Astrocyte (in vitro differentiated cells and primary cell): ENCODE results near the gene IKBIP. TPM values are rescaled to one million over a fixed set of nuclear protein-coding genes. Genes with fewer than 3 reads are reported as not detected.
"Not testable (repeated sequence)": the region's sequence is repeated elsewhere in the genome, so short reads cannot be mapped to it uniquely, and the experiment has no call there.

ENCODE experiments used
- DNase-seq: peaks from one replicate; pipeline ENCODE4 v3.0.0-alpha.2; 2010; ENCODE audit warnings: low read depth
- FAIRE-seq: peaks from 2 replicates; lab custom pipeline; 2011; peaks lifted over from hg19 to GRCh38; lab: Jason Lieb, UNC
- H2AFZ ChIP-seq: 2 replicates; pipeline ENCODE4 v1.6.0; 2012; ENCODE audit warnings: low read depth, low read length, inconsistent platforms
- H3K27ac ChIP-seq: 2 replicates; pipeline ENCODE4 v1.5.1; 2011; ENCODE audit warnings: low read depth, low read length, inconsistent platforms
- H3K27me3 ChIP-seq: 2 replicates; pipeline ENCODE4 v1.6.0; 2011; ENCODE audit warnings: low read length, inconsistent platforms; ENCODE audit not compliant: insufficient read depth
- H3K36me3 ChIP-seq: 2 replicates; pipeline ENCODE4 v1.5.1; 2011; ENCODE audit warnings: low read length, inconsistent platforms; ENCODE audit not compliant: insufficient read depth
- H3K4me1 ChIP-seq: 2 replicates; pipeline ENCODE4 v1.5.1; 2011; ENCODE audit warnings: low read length, inconsistent platforms; ENCODE audit not compliant: insufficient read depth
- H3K4me2 ChIP-seq: 2 replicates; pipeline ENCODE4 v1.6.0; 2012; ENCODE audit warnings: low read length, inconsistent platforms
- H3K4me3 ChIP-seq: 2 replicates; pipeline ENCODE4 v1.5.1; 2011; ENCODE audit warnings: low read depth, mild to moderate bottlenecking, low read length, inconsistent platforms; ENCODE audit not compliant: insufficient read depth
- H3K79me2 ChIP-seq: 2 replicates; pipeline ENCODE4 v1.6.0; 2012; ENCODE audit warnings: mild to moderate bottlenecking, low read length, inconsistent platforms; ENCODE audit not compliant: insufficient read depth
- H3K9ac ChIP-seq: 2 replicates; pipeline ENCODE4 v1.6.0; 2012; ENCODE audit warnings: mild to moderate bottlenecking, low read length, inconsistent platforms
- H3K9me3 ChIP-seq: 2 replicates; pipeline ENCODE4 v1.5.1; 2012; ENCODE audit warnings: low read depth, mild to moderate bottlenecking, low read length, inconsistent platforms; ENCODE audit not compliant: insufficient read depth
- H4K20me1 ChIP-seq: 2 replicates; pipeline ENCODE4 v1.6.0; 2012; ENCODE audit warnings: low read length, inconsistent platforms; ENCODE audit not compliant: insufficient read depth
- H3K27ac Mint-ChIP-seq: one replicate; pipeline ENCODE4 v1.8.0; 2021; ENCODE audit warnings: mild to moderate bottlenecking, mixed read lengths; ENCODE audit not compliant: unreplicated experiment
- H3K27me3 Mint-ChIP-seq: one replicate; pipeline ENCODE4 v1.8.0; 2021; ENCODE audit warnings: low read depth, mixed read lengths; ENCODE audit not compliant: unreplicated experiment
- H3K36me3 Mint-ChIP-seq: one replicate; pipeline ENCODE4 v1.8.0; 2021; ENCODE audit warnings: low read depth, mixed read lengths; ENCODE audit not compliant: unreplicated experiment
- H3K4me1 Mint-ChIP-seq: one replicate; pipeline ENCODE4 v1.8.0; 2021; ENCODE audit warnings: low read depth, mixed read lengths; ENCODE audit not compliant: unreplicated experiment
- H3K4me3 Mint-ChIP-seq: one replicate; pipeline ENCODE4 v1.8.0; 2021; ENCODE audit warnings: mild to moderate bottlenecking, moderate library complexity, mixed read lengths; ENCODE audit not compliant: unreplicated experiment
- H3K9me3 Mint-ChIP-seq: one replicate; pipeline ENCODE4 v1.8.0; 2021; ENCODE audit warnings: mild to moderate bottlenecking, mixed read lengths; ENCODE audit not compliant: unreplicated experiment
- CTCF ChIP-seq: IDR thresholded peaks from 2 replicates; pipeline ENCODE4 v1.5.1; 2011; ENCODE audit warnings: low read depth, mild to moderate bottlenecking, inconsistent platforms, low read length, moderate library complexity; ENCODE audit not compliant: insufficient read depth
- EZH2 ChIP-seq: IDR thresholded peaks from 2 replicates; pipeline ENCODE4 v1.6.1; 2012; ENCODE audit warnings: mild to moderate bottlenecking, low read length, inconsistent platforms; ENCODE audit not compliant: insufficient read depth
- total RNA-seq: library from RNA; stranded (reverse); gene quantifications from 2 replicates; pipeline ENCODE4 v1.2.1, GENCODE V29; 2021

The IKBIP gene
- total RNA-seq, 1 donor from 2014 or later: 126 TPM

GRCh38 chr12:98646294-98647090 is 1.9 kb upstream of the IKBIP start:
- no peaks in the 10 kb centered on the region for H3K27me3 ChIP-seq
- Mint-ChIP-seq H3K9me3 (no peaks in the 10 kb centered on the region), H3K36me3 (peaks cover 7% of the 10 kb centered on the region), H3K4me1 (peaks cover 8% of the 10 kb centered on the region), H3K4me3 (peak overlapping the region; percentile 98), H3K27ac (peak overlapping the region; percentile 44), H3K27me3 (no peaks in the 10 kb centered on the region)
- peak overlapping the region; percentile 93 for H3K27ac ChIP-seq
- H3K4me3 ChIP-seq: peak overlapping the region; percentile 94
- peak overlapping the region; percentile 93 for H3K9ac ChIP-seq
- H3K36me3 ChIP-seq: peaks cover 25% of the 10 kb centered on the region
- FAIRE-seq (no peak), DNase-seq (peak; percentile 43)
- no peaks in the 10 kb centered on the region for H3K4me1 ChIP-seq
- H2AFZ ChIP-seq: no peak overlapping the region
- H3K4me2 ChIP-seq: peak overlapping the region; percentile 89
- peaks cover 79% of the 10 kb centered on the region for H3K79me2 ChIP-seq
- peaks cover 25% of the 10 kb centered on the region for H4K20me1 ChIP-seq
- TF ChIP-seq EZH2: no peak
- peak; percentile 7 for TF ChIP-seq CTCF
- H3K9me3 ChIP-seq: no peaks in the 10 kb centered on the region

GRCh38 chr12:98645572-98646067 is 1.0 kb upstream of the IKBIP start:
- Histone ChIP-seq H3K4me3 (peak overlapping the region; percentile 94), H3K27me3 (no peaks in the 10 kb centered on the region), H2AFZ (peak overlapping the region; percentile 83), H4K20me1 (peaks cover 33% of the 10 kb centered on the region), H3K79me2 (peaks cover 87% of the 10 kb centered on the region), H3K27ac (peak overlapping the region; percentile 93), H3K9ac (peak overlapping the region; percentile 93), H3K4me1 (no peaks in the 10 kb centered on the region), H3K9me3 (no peaks in the 10 kb centered on the region), H3K4me2 (peak overlapping the region; percentile 89), H3K36me3 (peaks cover 23% of the 10 kb centered on the region)
- H3K9me3 Mint-ChIP-seq: no peaks in the 10 kb centered on the region
- DNase-seq (no peak), FAIRE-seq (no peak)
- peak overlapping the region; percentile 84 for H3K27ac Mint-ChIP-seq
- H3K4me3 Mint-ChIP-seq: peak overlapping the region; percentile 98
- no peak for TF ChIP-seq CTCF
- TF ChIP-seq EZH2: no peak
- peaks cover 8% of the 10 kb centered on the region for H3K4me1 Mint-ChIP-seq
- peaks cover 7% of the 10 kb centered on the region for H3K36me3 Mint-ChIP-seq
- H3K27me3 Mint-ChIP-seq: no peaks in the 10 kb centered on the region

GRCh38 chr12:98644433-98644711 is 216 bp downstream of the IKBIP start:
- no peaks in the 10 kb centered on the region for H3K9me3 ChIP-seq
- Mint-ChIP-seq H3K36me3 (peaks cover 4% of the 10 kb centered on the region), H3K27ac (peak overlapping the region; percentile 90), H3K4me1 (peaks cover 8% of the 10 kb centered on the region), H3K9me3 (no peaks in the 10 kb centered on the region), H3K27me3 (no peaks in the 10 kb centered on the region), H3K4me3 (peak overlapping the region; percentile 97)
- no peaks in the 10 kb centered on the region for H3K27me3 ChIP-seq
- peak overlapping the region; percentile 93 for H3K27ac ChIP-seq
- H2AFZ ChIP-seq: peak overlapping the region; percentile 70
- H3K4me1 ChIP-seq: no peaks in the 10 kb centered on the region
- peaks cover 17% of the 10 kb centered on the region for H3K36me3 ChIP-seq
- H3K9ac ChIP-seq: peak overlapping the region; percentile 93
- FAIRE-seq: no peak
- peak overlapping the region; percentile 94 for H3K4me3 ChIP-seq
- no peak for DNase-seq
- TF ChIP-seq CTCF (no peak), EZH2 (no peak)
- H3K79me2 ChIP-seq: peaks cover 92% of the 10 kb centered on the region
- H3K4me2 ChIP-seq: peak overlapping the region; percentile 89
- peaks cover 38% of the 10 kb centered on the region for H4K20me1 ChIP-seq

- not testable (repeated sequence) for H2AFZ ChIP-seq, H3K9me3 Mint-ChIP-seq, H3K36me3 Mint-ChIP-seq, H3K36me3 ChIP-seq, H3K27me3 Mint-ChIP-seq, H3K4me1 Mint-ChIP-seq, H3K27ac ChIP-seq, H3K4me1 ChIP-seq, H3K9me3 ChIP-seq, DNase-seq, H3K27me3 ChIP-seq, H3K27ac Mint-ChIP-seq, H3K4me3 ChIP-seq, FAIRE-seq, H3K9ac ChIP-seq
- peaks cover 96% of the 10 kb centered on the region for H3K79me2 ChIP-seq
- H3K4me2 ChIP-seq: peak overlapping the region; percentile 89
- H3K4me3 Mint-ChIP-seq: peak overlapping the region; percentile 97
- H4K20me1 ChIP-seq: peaks cover 53% of the 10 kb centered on the region
Measured at GRCh38 chr12:98642801-98643200, 1.8 kb downstream of the IKBIP start.
